M059J (cell line): Measurements from ENCODE around the gene NT5C3B. TPM values are rescaled to one million over a fixed set of nuclear protein-coding genes. Genes with fewer than 3 reads are reported as not detected.
"Not testable (repeated sequence)": the region's sequence is repeated elsewhere in the genome, so short reads cannot be mapped to it uniquely, and the experiment has no call there.

Experiments used
- DNase-seq: peaks from one replicate; pipeline ENCODE4 v3.0.0-alpha.2; 2012; ENCODE audit warnings: low read depth
- total RNA-seq: library from RNA; depleted of rRNA; stranded (reverse); fragments of >200 nt; shearing (Covaris generic); gene quantifications from 2 replicates; pipeline ENCODE4 v1.2.3, GENCODE V29; 2014

Gene NT5C3B
- total RNA-seq, 1 experiment from 2014 or later, result 54.9 TPM

GRCh38 chr17:41839448-41839847 is 3.4 kb upstream of the NT5C3B start:
- DNase-seq, result not testable (repeated sequence)

- DNase-seq, result no peak
Observed at GRCh38 chr17:41837761-41838538, 1.9 kb upstream of the NT5C3B start, which contains the start of gene KLHL10. Gene KLHL10 (plus strand): TSS chr17:41837825. CDS start chr17:41837933, 108 bp downstream.

GRCh38 chr17:41836550-41837196 is 641 bp upstream of the NT5C3B start:
- DNase-seq, result peak; percentile 31

- DNase-seq, result no peak
Observed at GRCh38 chr17:41835214-41835799, 725 bp downstream of the NT5C3B start.

- not testable (repeated sequence) for DNase-seq
Observed at GRCh38 chr17:41829961-41830360, 6.1 kb downstream of the NT5C3B start.

- no peak for DNase-seq
Observed at GRCh38 chr17:41825175-41825845, 10.7 kb downstream of the NT5C3B start.

GRCh38 chr17:41824086-41824485 is 11.9 kb downstream of the NT5C3B start:
- DNase-seq, result no peak

GRCh38 chr17:41823580-41823979 is 12.5 kb downstream of the NT5C3B start:
- DNase-seq, result no peak

GRCh38 chr17:41823141-41823524 is 12.9 kb downstream of the NT5C3B start:
- no peak for DNase-seq

GRCh38 chr17:41822216-41823140 is 13.6 kb downstream of the NT5C3B start:
- DNase-seq, result no peak

- DNase-seq, result no peak
Observed at GRCh38 chr17:41821776-41822175, 14.3 kb downstream of the NT5C3B start.

GRCh38 chr17:41818024-41818423 is 18.0 kb downstream of the NT5C3B start:
- no peak for DNase-seq

- no peak for DNase-seq
Observed at GRCh38 chr17:41816637-41817320, 19.3 kb downstream of the NT5C3B start.

GRCh38 chr17:41814195-41814594 is 21.8 kb downstream of the NT5C3B start:
- DNase-seq, result no peak

GRCh38 chr17:41813699-41814124 is 22.3 kb downstream of the NT5C3B start:
- DNase-seq, result no peak

GRCh38 chr17:41813152-41813680 is 22.8 kb downstream of the NT5C3B start:
- no peak for DNase-seq

- DNase-seq, result peak; percentile 88
Observed at GRCh38 chr17:41812381-41813151, 23.5 kb downstream of the NT5C3B start, which contains the start of gene FKBP10. Gene FKBP10 (plus strand): TSS chr17:41813004. CDS start chr17:41813035, 31 bp downstream.

- DNase-seq, result peak; percentile 72
Observed at GRCh38 chr17:41811549-41812380, 24.3 kb downstream of the NT5C3B start, which contains the start of gene P3H4. Gene P3H4 (minus strand): TSS chr17:41811949. CDS start chr17:41811915, 34 bp downstream.
